Posterior vena cava (tissue), 2 donors: ENCODE data around the gene CAP2. TPM values are rescaled to one million over a fixed set of nuclear protein-coding genes. Genes with fewer than 3 reads are reported as not detected.
"Not testable (repeated sequence)": the region's sequence is repeated elsewhere in the genome, so short reads cannot be mapped to it uniquely, and the experiment has no call there.

Experiments
- DNase-seq: peaks from one replicate; pipeline ENCODE4 v3.0.0-alpha.2; 2020; ENCODE audit warnings: low spot score
- intact Hi-C, 2 donors: fragments of 100-400 bp; cut with DNase I; formaldehyde crosslinking; loops; one replicate each; pipeline versions ENCODE4 v1.14.1 to v1.14.2; 2022 to 2023
- total RNA-seq, 2 donors: library from RNA; stranded (reverse); fragmentation: NEBNext Ultra II Directional; extraction: Animal tissue kit (Norgen Biotek cat#: 25700); gene quantifications; one replicate each; pipeline ENCODE4 v1.2.1, GENCODE V29; 2021
- donor health status: DM: yes; HTN: yes; CAD: no.
- donor health status: DM: yes; HTN: yes; CAD: no.

CAP2 gene
- total RNA-seq, 2 donors from 2014 or later, result 30.2 to 35.6 TPM

GRCh38 chr6:17527076-17527475 is 133.7 kb downstream of the CAP2 start:
- DNase-seq, result no peak
- intact Hi-C loops, result loop anchor here in 1 of 2 donors (5.0 kb wide), 1 partner anchor 715 kb away; no protein-coding TSS in a partner anchor

DNA sequence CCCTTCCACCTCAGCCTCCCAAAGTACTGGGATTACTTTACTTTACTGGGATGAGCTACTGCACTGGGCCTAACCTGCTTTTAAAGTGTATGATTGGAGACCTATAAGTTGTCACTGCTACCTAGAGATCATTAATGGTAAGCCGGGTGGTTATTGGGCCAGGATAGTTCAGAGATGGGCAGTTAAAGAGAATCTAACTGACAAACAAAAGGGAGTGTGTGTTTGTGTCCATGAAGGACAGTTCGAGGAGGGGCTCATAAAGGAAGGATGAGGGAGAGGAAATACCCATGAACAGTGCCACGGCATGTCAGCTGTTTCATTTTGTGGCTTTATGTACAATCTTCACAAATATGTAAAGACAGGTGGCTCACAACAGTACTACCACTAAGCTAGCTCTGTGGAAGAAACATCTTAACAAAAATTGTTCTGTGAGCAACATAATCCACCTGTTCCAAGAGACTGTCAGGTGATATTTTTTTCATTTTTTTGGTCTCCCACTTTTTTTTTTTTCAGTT is 137.0 kb downstream of the CAP2 start:
- intact Hi-C loops, result no loop called here
- no peak for DNase-seq

- intact Hi-C loops, result no loop called here
- DNase-seq, result no peak
Measured at GRCh38 chr6:17536586-17536985, 143.2 kb downstream of the CAP2 start.

- no peak for DNase-seq
- intact Hi-C loops, result no loop called here
Measured at GRCh38 chr6:17542243-17542642, 148.8 kb downstream of the CAP2 start.

GRCh38 chr6:17545681-17546080 is 152.3 kb downstream of the CAP2 start:
- intact Hi-C loops, result not testable (repeated sequence)

GRCh38 chr6:17551383-17551958 is 158.1 kb downstream of the CAP2 start:
- intact Hi-C loops, result no loop called here
- DNase-seq, result no peak

More at GRCh38 chr6:17545681-17546080, 152.3 kb downstream of the CAP2 start:
- DNase-seq, result not testable (repeated sequence)

GRCh38 chr6:17552861-17553260 is 159.5 kb downstream of the CAP2 start:
- DNase-seq, result no peak
- intact Hi-C loops, result no loop called here

DNA sequence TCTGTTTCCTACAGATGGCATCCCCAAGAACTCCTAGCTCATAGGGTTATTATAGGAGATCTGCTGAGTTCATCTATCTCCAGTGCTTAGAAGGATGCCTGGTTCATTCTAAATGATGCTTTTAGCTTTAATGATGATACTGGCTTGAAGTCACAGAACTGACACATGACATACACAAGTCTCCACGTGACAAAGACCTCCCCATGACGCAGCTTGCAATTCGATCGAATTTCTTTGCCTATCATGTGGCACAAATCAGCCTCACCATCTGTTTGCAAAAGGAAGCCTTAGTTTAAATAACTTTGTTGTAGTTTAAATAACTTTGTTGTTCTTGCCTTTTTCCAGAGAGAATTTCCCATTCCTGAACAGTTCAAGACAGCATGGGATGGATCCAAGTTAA is 162.6 kb downstream of the CAP2 start:
- intact Hi-C loops, result loop anchor here in 1 of 2 donors (5.0 kb wide), 1 partner anchor 1694 kb away; no protein-coding TSS in a partner anchor
- DNase-seq, result no peak

DNA sequence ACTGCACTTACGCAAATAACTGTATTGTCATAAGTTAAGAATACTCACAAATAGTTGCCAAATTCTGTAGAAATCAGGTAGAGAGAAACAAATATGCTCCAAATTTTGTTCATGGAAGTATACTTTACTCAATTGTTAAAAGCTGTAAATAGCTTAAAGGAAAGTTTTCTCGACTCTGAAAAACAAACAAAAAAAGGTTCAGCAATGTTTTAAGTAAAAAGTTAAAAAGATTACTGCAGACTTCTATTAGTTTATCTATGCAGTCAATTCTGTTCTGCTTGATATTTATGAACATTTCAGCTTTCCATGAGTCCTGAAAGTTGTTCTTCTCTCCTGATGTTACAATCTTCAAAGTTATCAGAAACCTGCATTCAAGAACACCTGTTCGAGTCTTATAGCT is 169.2 kb downstream of the CAP2 start:
- DNase-seq, result no peak
- intact Hi-C loops, result no loop called here

GRCh38 chr6:17565399-17565798 is 172.0 kb downstream of the CAP2 start:
- intact Hi-C loops, result no loop called here
- DNase-seq, result no peak

GRCh38 chr6:17574866-17575560 is 181.6 kb downstream of the CAP2 start:
- intact Hi-C loops, result no loop called here
- no peak for DNase-seq

GRCh38 chr6:17577059-17577458 is 183.7 kb downstream of the CAP2 start:
- intact Hi-C loops, result no loop called here
- DNase-seq, result no peak

GRCh38 chr6:17580518-17581048 is 187.2 kb downstream of the CAP2 start:
- intact Hi-C loops, result loop anchor here (5.0 to 10.0 kb wide), 2 partner anchors 298 to 426 kb away; partner anchors contain the start of gene RBM24 (in 1 of the 2)
- DNase-seq, result peak; percentile 83

- DNase-seq, result not testable (repeated sequence)
- intact Hi-C loops, result loop anchor here (5.0 to 10.0 kb wide), 2 partner anchors 299 to 426 kb away; partner anchors contain the start of gene RBM24 (in 1 of the 2)
Measured at GRCh38 chr6:17581282-17581681, 187.9 kb downstream of the CAP2 start.

DNA sequence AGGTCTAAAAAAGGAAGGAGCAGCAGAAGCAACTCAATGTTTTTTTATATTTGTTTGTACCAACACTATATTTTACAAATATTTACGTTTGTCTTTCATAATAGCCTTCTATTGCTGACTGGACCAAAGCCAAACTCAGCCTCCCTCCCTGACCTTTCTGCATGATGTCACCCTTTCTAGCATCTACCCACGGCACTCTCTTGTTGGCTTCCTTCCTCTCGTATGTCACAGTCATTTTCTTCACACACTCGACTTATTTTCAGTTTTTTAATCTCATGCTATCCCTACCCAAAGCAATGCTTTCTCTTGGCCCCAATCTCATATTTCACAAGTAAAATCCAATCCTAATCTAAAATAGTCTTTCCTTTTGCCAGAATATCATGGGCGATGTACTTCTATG is 190.4 kb downstream of the CAP2 start:
- DNase-seq, result no peak
- intact Hi-C loops, result loop anchor here (5.0 to 10.0 kb wide), 2 partner anchors 302 to 429 kb away; partner anchors contain the start of gene RBM24 (in 1 of the 2)

DNA sequence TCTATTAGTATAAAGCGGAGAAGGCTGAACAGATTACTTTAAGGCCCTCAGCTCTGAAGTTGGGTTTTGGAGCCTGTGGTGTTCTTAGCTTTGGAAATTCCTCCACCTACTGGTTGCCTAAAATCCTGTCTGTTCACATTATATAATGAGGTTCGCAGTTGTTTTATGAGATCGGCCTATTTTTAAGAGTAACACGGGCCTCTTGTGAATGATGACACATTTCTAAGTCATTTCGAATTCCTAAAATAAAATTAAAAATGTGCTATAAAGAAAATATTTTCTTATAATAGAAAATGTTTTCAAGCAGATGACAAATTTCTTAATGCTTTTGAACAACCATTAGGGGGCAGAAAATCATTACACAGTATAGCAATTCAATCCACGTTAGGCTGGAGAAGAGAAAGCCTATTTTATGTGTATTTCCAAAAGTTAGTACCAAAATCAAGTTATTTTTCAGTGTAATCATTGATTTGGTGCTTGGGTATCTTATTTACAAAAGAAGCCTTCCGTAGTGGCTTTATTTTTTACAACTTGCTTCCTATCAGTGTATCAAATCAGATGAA is 190.9 kb downstream of the CAP2 start:
- no peak for DNase-seq
- intact Hi-C loops, result loop anchor here (5.0 to 10.0 kb wide), 2 partner anchors 302 to 430 kb away; partner anchors contain the start of gene RBM24 (in 1 of the 2)

GRCh38 chr6:17585766-17586490 is 192.5 kb downstream of the CAP2 start:
- intact Hi-C loops, result loop anchor here (5.0 to 10.0 kb wide), 2 partner anchors 429 to 431 kb away; no protein-coding TSS in a partner anchor
- DNase-seq, result no peak

- intact Hi-C loops, result loop anchor here (5.0 to 10.0 kb wide), 2 partner anchors 429 to 432 kb away; no protein-coding TSS in a partner anchor
- DNase-seq, result not testable (repeated sequence)
Measured at GRCh38 chr6:17586623-17587022, 193.2 kb downstream of the CAP2 start.

GRCh38 chr6:17588011-17588410 is 194.6 kb downstream of the CAP2 start:
- intact Hi-C loops, result loop anchor here (5.0 to 10.0 kb wide), 2 partner anchors 431 to 433 kb away; no protein-coding TSS in a partner anchor
- DNase-seq, result no peak
